H9 (cell line): ENCODE measurements around the gene PTPA. TPM values are rescaled to one million over a fixed set of nuclear protein-coding genes. Genes with fewer than 3 reads are reported as not detected.
A peak's percentile ranks its signal among the peaks of the same experiment; 100 is the strongest.

ENCODE experiments used
- DNase-seq: peaks from one replicate; pipeline ENCODE4 v3.0.0-alpha.2; 2017
- H2AFZ ChIP-seq: one replicate; pipeline ENCODE4 v1.6.1; 2013; ENCODE audit warnings: mild to moderate bottlenecking, low read length, control low read depth, moderate library complexity
- H2AK5ac ChIP-seq: 2 replicates; pipeline ENCODE4 v1.6.1; 2013; ENCODE audit warnings: low read length, control low read depth, mixed read lengths; ENCODE audit not compliant: insufficient read length
- H2BK120ac ChIP-seq: one replicate; pipeline ENCODE4 v1.6.1; 2013; ENCODE audit warnings: low read depth, mild to moderate bottlenecking, low read length, control low read depth, inconsistent platforms; ENCODE audit not compliant: poor library complexity, severe bottlenecking
- H2BK12ac ChIP-seq: 2 replicates; pipeline ENCODE4 v1.6.1; 2013; ENCODE audit warnings: low read length, control low read depth, mixed read lengths, low read depth; ENCODE audit not compliant: insufficient read length
- H2BK15ac ChIP-seq: 2 replicates; pipeline ENCODE4 v1.6.1; 2013; ENCODE audit warnings: low read depth, low read length, control low read depth
- H2BK20ac ChIP-seq: one replicate; pipeline ENCODE4 v1.6.1; 2013; ENCODE audit warnings: low read depth, mild to moderate bottlenecking, low read length, control low read depth, inconsistent platforms; ENCODE audit not compliant: poor library complexity, severe bottlenecking
- H2BK5ac ChIP-seq: 2 replicates; pipeline ENCODE4 v1.6.1; 2013; ENCODE audit warnings: low read length, control low read depth, mixed read lengths; ENCODE audit not compliant: insufficient read length
- H3K14ac ChIP-seq: 2 replicates; pipeline ENCODE4 v1.6.1; 2013; ENCODE audit warnings: low read length, control low read depth; ENCODE audit not compliant: insufficient read depth
- H3K18ac ChIP-seq: 2 replicates; pipeline ENCODE4 v1.6.1; 2013; ENCODE audit warnings: low read depth, mild to moderate bottlenecking, mixed read lengths, low read length, control low read depth; ENCODE audit not compliant: insufficient read length
- H3K23ac ChIP-seq: 2 replicates; pipeline ENCODE4 v1.6.1; 2013; ENCODE audit warnings: low read length, control low read depth, mixed read lengths, low read depth; ENCODE audit not compliant: insufficient read length
- H3K23me2 ChIP-seq: 2 replicates; pipeline ENCODE4 v1.6.1; 2013; ENCODE audit warnings: low read depth, mild to moderate bottlenecking, mixed read lengths, low read length, control low read depth; ENCODE audit not compliant: insufficient read length, poor library complexity, severe bottlenecking
- H3K27ac ChIP-seq: 2 replicates; pipeline ENCODE4 v1.5.1; 2013; ENCODE audit warnings: low read length, control low read depth, mixed read lengths, low read depth; ENCODE audit not compliant: insufficient read length
- H3K27me3 ChIP-seq: 2 replicates; pipeline ENCODE4 v1.6.1; 2013; ENCODE audit warnings: low read length, control low read depth, inconsistent platforms; ENCODE audit not compliant: insufficient read depth
- H3K4ac ChIP-seq: 2 replicates; pipeline ENCODE4 v1.6.1; 2013; ENCODE audit warnings: low read depth, mild to moderate bottlenecking, control low read depth, inconsistent platforms, low read length, moderate library complexity
- H3K4me1 ChIP-seq: 2 replicates; pipeline ENCODE4 v1.6.1; 2013; ENCODE audit warnings: low read length, control low read depth, inconsistent platforms; ENCODE audit not compliant: insufficient read depth
- H3K4me2 ChIP-seq: 2 replicates; pipeline ENCODE4 v1.6.1; 2013; ENCODE audit warnings: low read length, control low read depth, mixed read lengths; ENCODE audit not compliant: insufficient read length, insufficient read depth
- H3K56ac ChIP-seq: 2 replicates; pipeline ENCODE4 v1.6.1; 2013; ENCODE audit warnings: low read depth, mild to moderate bottlenecking, mixed read lengths, low read length, control low read depth; ENCODE audit not compliant: insufficient read length
- H3K79me1 ChIP-seq: 2 replicates; pipeline ENCODE4 v1.6.1; 2013; ENCODE audit warnings: low read depth, mild to moderate bottlenecking, moderate library complexity, low read length, control low read depth, inconsistent platforms; ENCODE audit not compliant: insufficient read depth, poor library complexity, severe bottlenecking
- H3K79me2 ChIP-seq: 2 replicates; pipeline ENCODE4 v1.6.1; 2013; ENCODE audit warnings: low read length, control low read depth, inconsistent platforms; ENCODE audit not compliant: insufficient read depth
- H3K9ac ChIP-seq: 2 replicates; pipeline ENCODE4 v1.6.1; 2013; ENCODE audit warnings: low read length, control low read depth, mixed read lengths; ENCODE audit not compliant: insufficient read length; ENCODE audit errors: extremely low read depth
- H3K9me3 ChIP-seq: one replicate; pipeline ENCODE4 v1.6.1; 2013; ENCODE audit warnings: low read depth, low read length, inconsistent platforms; ENCODE audit not compliant: control insufficient read depth
- H3T11ph ChIP-seq: one replicate; pipeline ENCODE4 v1.6.1; 2013; ENCODE audit warnings: mild to moderate bottlenecking, low read length, control low read depth, inconsistent platforms
- H4K20me1 ChIP-seq: one replicate; pipeline ENCODE4 v1.6.1; 2013; ENCODE audit not compliant: control insufficient read depth, insufficient read length, insufficient read depth
- H4K5ac ChIP-seq: 2 replicates; pipeline ENCODE4 v1.6.1; 2013; ENCODE audit warnings: low read depth, mild to moderate bottlenecking, mixed read lengths, low read length, control low read depth; ENCODE audit not compliant: insufficient read length
- H4K8ac ChIP-seq: replicated peaks from 2 replicates; pipeline ENCODE4 v1.6.1; 2013; ENCODE audit warnings: low read length, control low read depth, mixed read lengths, low read depth; ENCODE audit not compliant: insufficient read length
- H4K91ac ChIP-seq: 2 replicates; pipeline ENCODE4 v1.6.1; 2013; ENCODE audit warnings: low read depth, mild to moderate bottlenecking, moderate library complexity, mixed read lengths, low read length, control low read depth; ENCODE audit not compliant: insufficient read length
- H3K27ac Mint-ChIP-seq, 3 experiments: 2 replicates in 2 of 3; 3 replicates in 1 of 3; pipeline ENCODE4 v1.8.0; 2020 to 2021; ENCODE audit warnings: mixed read lengths in 3 of 3, mild to moderate bottlenecking in 1 of 3, moderate library complexity in 1 of 3
- H3K27me3 Mint-ChIP-seq: 2 replicates; pipeline ENCODE4 v1.8.0; 2021; ENCODE audit warnings: low read depth, mild to moderate bottlenecking, moderate library complexity, mixed read lengths
- H3K36me3 Mint-ChIP-seq, 3 experiments: 2 replicates in 2 of 3; 3 replicates in 1 of 3; pipeline ENCODE4 v1.8.0; 2020 to 2021; ENCODE audit warnings: low read depth in 3 of 3, mixed read lengths in 3 of 3; ENCODE audit not compliant: insufficient read depth in 1 of 3
- H3K4me1 Mint-ChIP-seq, 2 experiments: 2 replicates each; pipeline ENCODE4 v1.8.0; 2020; ENCODE audit warnings: mixed read lengths in 2 of 2
- H3K4me3 Mint-ChIP-seq, 2 experiments: 2 replicates in 1 of 2; 3 replicates in 1 of 2; pipeline ENCODE4 v1.8.0; 2020 to 2021; ENCODE audit warnings: mild to moderate bottlenecking in 2 of 2, mixed read lengths in 2 of 2, moderate library complexity in 1 of 2
- H3K9me3 Mint-ChIP-seq, 2 experiments: 2 replicates in 1 of 2; 3 replicates in 1 of 2; pipeline ENCODE4 v1.8.0; 2020; ENCODE audit warnings: mild to moderate bottlenecking in 2 of 2, mixed read lengths in 2 of 2, moderate library complexity in 1 of 2
- WGBS: extraction: QIAGEN DNeasy Blood & Tissue Kit; methylation state at CpG from one replicate; pipeline ENCODE4 v1.1.7; 2013; ENCODE audit warnings: missing lambda C conversion rate, low lambda C conversion rate, mixed read lengths; ENCODE audit not compliant: insufficient read length; ENCODE audit errors: extremely low coverage; 5-methylcytosine and 5-hydroxymethylcytosine counted together
- total RNA-seq: library from RNA; stranded (reverse); gene quantifications from 2 replicates; pipeline ENCODE4 v1.2.1, GENCODE V29; 2021
- TF ChIP-seq, protein P1 (sequence below): fragments of 200-600 bp; sonication (generic); conservative IDR thresholded peaks from 3 replicates; pipeline ENCODE4 v1.8.0; 2021; ENCODE audit warnings: antibody characterized with exemption, mild to moderate bottlenecking

The PTPA gene
- total RNA-seq, 1 experiment from 2014 or later = 145 TPM

DNA sequence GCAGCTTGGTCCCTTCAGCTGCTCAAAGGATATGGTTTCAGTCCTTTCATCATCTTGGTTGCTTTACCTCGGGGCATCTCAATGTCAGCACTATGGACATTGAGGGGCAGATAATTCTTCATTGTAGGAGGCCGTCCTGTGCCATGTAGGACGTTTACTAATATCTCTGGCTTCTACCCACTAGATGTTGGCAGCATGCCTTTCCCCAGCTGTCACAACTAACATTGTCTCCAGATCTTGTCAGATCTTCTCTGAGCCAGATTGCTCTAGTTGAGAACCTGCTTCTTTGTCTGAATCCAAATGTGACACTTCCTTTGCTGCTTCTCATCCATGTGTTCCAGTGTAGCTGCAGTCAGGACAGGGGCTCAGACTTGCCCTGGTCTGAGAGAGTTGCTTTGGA, 10.3 kb downstream of the PTPA start:
- Histone ChIP-seq H2BK12ac (no peak overlapping the region), H2BK20ac (no peak overlapping the region), H3K23me2 (no peaks in the 10 kb centered on the region), H4K20me1 (no peaks in the 10 kb centered on the region), H3K9me3 (no peaks in the 10 kb centered on the region), H3K4me1 (no peaks in the 10 kb centered on the region), H3K79me1 (peaks cover 3% of the 10 kb centered on the region), H2AK5ac (no peak overlapping the region), H2BK5ac (no peak overlapping the region), H3K79me2 (no peaks in the 10 kb centered on the region), H3K23ac (no peak overlapping the region), H3K14ac (no peak overlapping the region), H3K4me2 (no peak overlapping the region), H2AFZ (no peak overlapping the region), H4K91ac (no peak overlapping the region), H4K8ac (no peak overlapping the region), H3K56ac (no peak overlapping the region), H3T11ph (no peak overlapping the region), H3K27me3 (no peaks in the 10 kb centered on the region), H4K5ac (no peak overlapping the region), H3K4ac (no peak overlapping the region), H2BK120ac (no peak overlapping the region), H3K9ac (no peak overlapping the region), H3K18ac (no peak overlapping the region), H2BK15ac (no peak overlapping the region), H3K27ac (no peak overlapping the region)
- Mint-ChIP-seq H3K36me3 (peaks cover 29 to 61% (median 58%) of the 10 kb centered on the region in 3 experiments; a peak in 6 of 7 replicates), H3K9me3 (no peaks in the 10 kb centered on the region), H3K4me1 (peaks cover 4 to 10% of the 10 kb centered on the region in 2 experiments), H3K27me3 (no peaks in the 10 kb centered on the region), H3K4me3 (no peak overlapping the region), H3K27ac (peak overlapping the region in 1 of 3 experiments; percentile 34; a peak in 2 of 7 replicates)
- DNase-seq = no peak
- no CpG with 5 or more reads among the region's 3 CpGs for WGBS
- TF ChIP-seq, protein P1, sequence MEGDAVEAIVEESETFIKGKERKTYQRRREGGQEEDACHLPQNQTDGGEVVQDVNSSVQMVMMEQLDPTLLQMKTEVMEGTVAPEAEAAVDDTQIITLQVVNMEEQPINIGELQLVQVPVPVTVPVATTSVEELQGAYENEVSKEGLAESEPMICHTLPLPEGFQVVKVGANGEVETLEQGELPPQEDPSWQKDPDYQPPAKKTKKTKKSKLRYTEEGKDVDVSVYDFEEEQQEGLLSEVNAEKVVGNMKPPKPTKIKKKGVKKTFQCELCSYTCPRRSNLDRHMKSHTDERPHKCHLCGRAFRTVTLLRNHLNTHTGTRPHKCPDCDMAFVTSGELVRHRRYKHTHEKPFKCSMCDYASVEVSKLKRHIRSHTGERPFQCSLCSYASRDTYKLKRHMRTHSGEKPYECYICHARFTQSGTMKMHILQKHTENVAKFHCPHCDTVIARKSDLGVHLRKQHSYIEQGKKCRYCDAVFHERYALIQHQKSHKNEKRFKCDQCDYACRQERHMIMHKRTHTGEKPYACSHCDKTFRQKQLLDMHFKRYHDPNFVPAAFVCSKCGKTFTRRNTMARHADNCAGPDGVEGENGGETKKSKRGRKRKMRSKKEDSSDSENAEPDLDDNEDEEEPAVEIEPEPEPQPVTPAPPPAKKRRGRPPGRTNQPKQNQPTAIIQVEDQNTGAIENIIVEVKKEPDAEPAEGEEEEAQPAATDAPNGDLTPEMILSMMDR = no peak
